OCI-LY1 (cell line): ENCODE measurements around the gene FOXN3.

Experiments
- H2AFZ ChIP-seq: fragments of 200-600 bp; sonication (generic), shearing (Covaris generic); 2 replicates; pipeline ENCODE4 v1.6.0; 2014; ENCODE audit warnings: antibody characterized with exemption, mild to moderate bottlenecking, low read length
- H3F3A ChIP-seq: fragments of 200-600 bp; sonication (generic), shearing (Covaris generic); 2 replicates; pipeline ENCODE4 v1.6.0; 2014; ENCODE audit warnings: mild to moderate bottlenecking, antibody characterized with exemption, low read length, moderate library complexity; ENCODE audit not compliant: insufficient read depth
- H3K27ac ChIP-seq: fragments of 200-600 bp; sonication (generic); 2 replicates; pipeline ENCODE4 v1.5.1; 2014; ENCODE audit warnings: low read length, mixed run types, mild to moderate bottlenecking, low read depth; ENCODE audit not compliant: poor library complexity, severe bottlenecking
- H3K27me3 ChIP-seq: fragments of 200-600 bp; sonication (generic); 2 replicates; pipeline ENCODE4 v1.6.0; 2014; ENCODE audit warnings: antibody characterized with exemption, mild to moderate bottlenecking, low read length, moderate library complexity; ENCODE audit not compliant: insufficient read depth
- H3K36me3 ChIP-seq: fragments of 200-600 bp; sonication (generic); 2 replicates; pipeline ENCODE4 v1.6.1; 2014; ENCODE audit warnings: mild to moderate bottlenecking, antibody characterized with exemption, low read length, moderate library complexity, mixed read lengths; ENCODE audit not compliant: insufficient read depth
- H3K4me1 ChIP-seq: fragments of 200-600 bp; sonication (generic); 2 replicates; pipeline ENCODE4 v1.5.1; 2014; ENCODE audit warnings: mild to moderate bottlenecking, low read length, moderate library complexity; ENCODE audit not compliant: insufficient read depth, severe bottlenecking
- H3K4me2 ChIP-seq: fragments of 200-600 bp; sonication (generic), shearing (Covaris generic); 2 replicates; pipeline ENCODE4 v1.6.1; 2014; ENCODE audit warnings: low read length
- H3K4me3 ChIP-seq: fragments of 200-600 bp; sonication (generic); 2 replicates; pipeline ENCODE4 v1.5.1; 2014; ENCODE audit warnings: low read length, low read depth, mild to moderate bottlenecking, mixed read lengths; ENCODE audit not compliant: poor library complexity, severe bottlenecking
- H3K79me2 ChIP-seq: fragments of 200-600 bp; shearing (Covaris generic); 2 replicates; pipeline ENCODE4 v1.6.1; 2016; ENCODE audit warnings: mixed run types, low read length, mixed read lengths; ENCODE audit not compliant: insufficient read depth
- H3K9ac ChIP-seq: fragments of 200-600 bp; sonication (generic), shearing (Covaris generic); 2 replicates; pipeline ENCODE4 v1.6.1; 2014; ENCODE audit warnings: mild to moderate bottlenecking, low read length, mixed read lengths
- H3K9me2 ChIP-seq: fragments of 200-600 bp; sonication (generic), shearing (Covaris generic); 2 replicates; pipeline ENCODE4 v1.6.1; 2014; ENCODE audit warnings: low read depth, mild to moderate bottlenecking, low read length, mixed read lengths
- H3K9me3 ChIP-seq: fragments of 200-600 bp; shearing (Covaris generic); 2 replicates; pipeline ENCODE4 v1.6.1; 2014; ENCODE audit warnings: low read length, mixed read lengths
- H4K20me1 ChIP-seq: fragments of 200-600 bp; sonication (generic), shearing (Covaris generic); 2 replicates; pipeline ENCODE4 v1.6.0; 2016; ENCODE audit warnings: mild to moderate bottlenecking, low read length; ENCODE audit not compliant: insufficient read depth
- EZH2 ChIP-seq: fragments of 200-600 bp; sonication (generic), shearing (Covaris generic); IDR thresholded peaks from 2 replicates; pipeline ENCODE4 v1.8.0; 2017; ENCODE audit warnings: borderline replicate concordance, mixed run types, mild to moderate bottlenecking, antibody characterized with exemption, low read length, moderate library complexity, mixed read lengths
- TF ChIP-seq, protein P1 (sequence below): fragments of 200-600 bp; sonication (generic), shearing (Covaris generic); IDR thresholded peaks from 2 replicates; pipeline ENCODE4 v1.5.1; 2017; ENCODE audit warnings: mild to moderate bottlenecking, antibody characterized with exemption, low read length, moderate library complexity, mixed read lengths

The FOXN3 gene

DNA sequence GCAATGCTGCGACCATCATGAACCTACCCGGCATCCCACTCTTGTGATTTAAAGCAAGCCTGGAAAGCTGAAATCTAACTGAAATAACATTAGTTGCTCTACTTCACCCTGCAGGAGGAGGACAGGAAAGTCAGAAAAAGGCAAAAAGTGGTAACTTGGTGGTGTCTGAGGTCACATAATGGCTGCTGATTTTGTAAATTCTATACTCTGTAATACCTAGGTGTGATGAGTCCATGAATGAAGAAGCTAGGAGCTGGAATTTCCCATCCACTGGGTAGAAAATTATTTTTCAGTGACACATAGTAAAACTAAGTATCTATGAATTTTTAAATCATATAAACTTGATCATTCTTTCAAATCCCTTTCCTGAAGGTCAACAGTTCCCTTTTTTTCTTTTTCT is 183.8 kb downstream of the FOXN3 start:
- Histone ChIP-seq H4K20me1 (no peaks in the 10 kb centered on the region), H3F3A (no peaks in the 10 kb centered on the region), H3K27me3 (no peaks in the 10 kb centered on the region), H3K9me3 (no peaks in the 10 kb centered on the region), H3K27ac (no peak overlapping the region), H3K4me1 (no peaks in the 10 kb centered on the region), H2AFZ (no peak overlapping the region), H3K36me3 (0 out of 2 replicates have a peak, but pooled peaks cover 6% of the 10 kb centered on the region), H3K4me2 (no peak overlapping the region), H3K4me3 (no peak overlapping the region), H3K9me2 (no peaks in the 10 kb centered on the region), H3K9ac (no peak overlapping the region), H3K79me2 (no peaks in the 10 kb centered on the region)
- TF ChIP-seq, protein P1, sequence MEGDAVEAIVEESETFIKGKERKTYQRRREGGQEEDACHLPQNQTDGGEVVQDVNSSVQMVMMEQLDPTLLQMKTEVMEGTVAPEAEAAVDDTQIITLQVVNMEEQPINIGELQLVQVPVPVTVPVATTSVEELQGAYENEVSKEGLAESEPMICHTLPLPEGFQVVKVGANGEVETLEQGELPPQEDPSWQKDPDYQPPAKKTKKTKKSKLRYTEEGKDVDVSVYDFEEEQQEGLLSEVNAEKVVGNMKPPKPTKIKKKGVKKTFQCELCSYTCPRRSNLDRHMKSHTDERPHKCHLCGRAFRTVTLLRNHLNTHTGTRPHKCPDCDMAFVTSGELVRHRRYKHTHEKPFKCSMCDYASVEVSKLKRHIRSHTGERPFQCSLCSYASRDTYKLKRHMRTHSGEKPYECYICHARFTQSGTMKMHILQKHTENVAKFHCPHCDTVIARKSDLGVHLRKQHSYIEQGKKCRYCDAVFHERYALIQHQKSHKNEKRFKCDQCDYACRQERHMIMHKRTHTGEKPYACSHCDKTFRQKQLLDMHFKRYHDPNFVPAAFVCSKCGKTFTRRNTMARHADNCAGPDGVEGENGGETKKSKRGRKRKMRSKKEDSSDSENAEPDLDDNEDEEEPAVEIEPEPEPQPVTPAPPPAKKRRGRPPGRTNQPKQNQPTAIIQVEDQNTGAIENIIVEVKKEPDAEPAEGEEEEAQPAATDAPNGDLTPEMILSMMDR = no peak
- TF ChIP-seq EZH2 = no peak

- Histone ChIP-seq H3K4me2 (no peak overlapping the region), H3K79me2 (no peaks in the 10 kb centered on the region), H3K4me1 (no peaks in the 10 kb centered on the region), H3K4me3 (no peak overlapping the region), H4K20me1 (no peaks in the 10 kb centered on the region), H3K27ac (no peak overlapping the region), H2AFZ (no peak overlapping the region), H3K9me3 (no peaks in the 10 kb centered on the region), H3K27me3 (no peaks in the 10 kb centered on the region), H3F3A (no peaks in the 10 kb centered on the region), H3K9ac (no peak overlapping the region), H3K36me3 (0 out of 2 replicates have a peak, but pooled peaks cover 6% of the 10 kb centered on the region), H3K9me2 (no peaks in the 10 kb centered on the region)
- no peak for TF ChIP-seq EZH2
- TF ChIP-seq, protein P1 = no peak
Measured at GRCh38 chr14:89232265-89233070, 184.6 kb downstream of the FOXN3 start.

DNA sequence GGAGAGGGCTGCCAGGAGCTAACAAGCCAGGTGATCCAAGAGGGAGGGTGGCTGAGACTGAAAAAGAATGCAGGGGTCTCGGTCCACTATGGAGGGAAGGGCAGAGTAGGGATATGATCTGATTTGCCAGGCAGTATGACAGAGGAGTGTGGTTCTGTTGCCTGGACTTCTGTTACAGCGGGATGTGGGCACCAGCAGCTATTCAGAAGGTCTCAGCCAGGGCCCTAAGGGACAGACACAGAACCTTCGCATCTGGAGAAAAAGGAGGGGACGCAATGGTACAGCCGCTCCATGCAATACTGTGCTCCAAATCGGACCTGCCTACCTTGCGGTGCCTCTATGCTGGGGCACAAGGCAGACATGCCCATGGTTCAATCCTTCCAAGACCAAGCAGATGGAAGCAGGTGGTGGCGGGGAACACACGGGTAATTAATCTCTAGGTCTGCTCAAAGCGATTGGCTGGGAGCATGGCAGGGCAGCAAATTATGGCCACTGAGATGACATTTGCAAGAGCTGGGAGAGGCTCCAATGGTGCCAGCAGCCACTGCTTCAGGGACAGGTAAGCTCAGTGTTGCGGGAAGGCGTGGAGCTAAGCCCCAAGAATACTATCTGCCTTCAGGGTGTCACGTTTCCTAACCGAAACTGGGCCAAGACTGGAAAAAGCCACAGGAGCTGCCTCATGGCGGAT is 185.5 kb downstream of the FOXN3 start:
- Histone ChIP-seq H3K27me3 (no peaks in the 10 kb centered on the region), H3K9me2 (no peaks in the 10 kb centered on the region), H3K4me3 (no peak overlapping the region), H3K36me3 (0 out of 2 replicates have a peak, but pooled peaks cover 6% of the 10 kb centered on the region), H3K4me1 (no peaks in the 10 kb centered on the region), H3K79me2 (no peaks in the 10 kb centered on the region), H2AFZ (no peak overlapping the region), H4K20me1 (no peaks in the 10 kb centered on the region), H3K9ac (no peak overlapping the region), H3F3A (no peaks in the 10 kb centered on the region), H3K9me3 (no peaks in the 10 kb centered on the region), H3K27ac (no peak overlapping the region), H3K4me2 (no peak overlapping the region)
- TF ChIP-seq EZH2 = no peak
- TF ChIP-seq, protein P1 = no peak
